ENCODE measurements around the gene DET1. TPM values are rescaled to one million over a fixed set of nuclear protein-coding genes. Genes with fewer than 3 reads are reported as not detected.
"Not testable (repeated sequence)": the region's sequence is repeated elsewhere in the genome, so short reads cannot be mapped to it uniquely, and the experiment has no call there.

DET1 gene
- total RNA-seq, 1 experiment from 2014 or later = 6.6 TPM

- Histone ChIP-seq H3K56ac (ENCODE audit: insufficient read length, low read depth, low read length) (no peak overlapping the region), H3K23me2 (ENCODE audit: insufficient read length, low read depth, low read length, poor library complexity, severe bottlenecking) (no peaks in the 10 kb centered on the region), H3K18ac (ENCODE audit: insufficient read length, low read depth, low read length) (no peak overlapping the region), H4K8ac (replicated peaks; ENCODE audit: insufficient read length, low read depth, low read length) (no peak overlapping the region), H4K5ac (ENCODE audit: insufficient read length, low read depth, low read length) (no peak overlapping the region), H4K91ac (ENCODE audit: insufficient read length, low read depth, low read length) (no peak overlapping the region), H2BK120ac (ENCODE audit: low read depth, low read length, poor library complexity, severe bottlenecking) (no peak overlapping the region), H2BK12ac (ENCODE audit: insufficient read length, low read depth, low read length) (no peak overlapping the region), H3K4ac (ENCODE audit: low read depth, low read length) (no peak overlapping the region), H3K4me1 (ENCODE audit: insufficient read depth, low read length) (no peaks in the 10 kb centered on the region), H2BK5ac (ENCODE audit: insufficient read length, low read length) (no peak overlapping the region), H2AK5ac (ENCODE audit: insufficient read length, low read length) (no peak overlapping the region), H3K79me2 (ENCODE audit: insufficient read depth, low read length) (0 out of 2 replicates have a peak, but pooled peaks cover 2% of the 10 kb centered on the region), H2BK20ac (ENCODE audit: low read depth, low read length, poor library complexity, severe bottlenecking) (no peak overlapping the region), H4K20me1 (ENCODE audit: control insufficient read depth, insufficient read depth, insufficient read length) (no peaks in the 10 kb centered on the region), H3T11ph (ENCODE audit: low read length) (no peak overlapping the region), H3K27ac (ENCODE audit: insufficient read length, low read depth, low read length) (no peak overlapping the region), H3K27me3 (ENCODE audit: insufficient read depth, low read length) (no peaks in the 10 kb centered on the region), H2BK15ac (ENCODE audit: low read depth, low read length) (no peak overlapping the region), H3K9me3 (ENCODE audit: control insufficient read depth, low read depth, low read length) (no peaks in the 10 kb centered on the region), H2AFZ (ENCODE audit: low read length) (no peak overlapping the region), H3K4me2 (ENCODE audit: insufficient read depth, insufficient read length, low read length) (no peak overlapping the region), H3K9ac (ENCODE audit: extremely low read depth, insufficient read length, low read length) (no peak overlapping the region), H3K79me1 (ENCODE audit: insufficient read depth, low read depth, low read length, poor library complexity, severe bottlenecking) (no peaks in the 10 kb centered on the region), H3K23ac (ENCODE audit: insufficient read length, low read depth, low read length) (no peak overlapping the region), H3K14ac (ENCODE audit: insufficient read depth, low read length) (no peak overlapping the region)
- DNase-seq = no peak
- Mint-ChIP-seq H3K4me3 (no peak overlapping the region), H3K36me3 (ENCODE audit: insufficient read depth in 1 of 3, low read depth in 3 of 3) (peaks cover 19 to 56% (median 43%) of the 10 kb centered on the region in 3 experiments), H3K27me3 (ENCODE audit: low read depth) (no peaks in the 10 kb centered on the region), H3K4me1 (no peaks in the 10 kb centered on the region), H3K27ac (no peak overlapping the region), H3K9me3 (peaks cover 6 to 7% of the 10 kb centered on the region in 2 experiments; a peak in 3 of 5 replicates)
- TF ChIP-seq CTCF (conservative IDR thresholded peaks at IDR 0.05) = no peak
Measured at GRCh38 chr15:88525418-88525817, 21.1 kb downstream of the DET1 start.

DNA sequence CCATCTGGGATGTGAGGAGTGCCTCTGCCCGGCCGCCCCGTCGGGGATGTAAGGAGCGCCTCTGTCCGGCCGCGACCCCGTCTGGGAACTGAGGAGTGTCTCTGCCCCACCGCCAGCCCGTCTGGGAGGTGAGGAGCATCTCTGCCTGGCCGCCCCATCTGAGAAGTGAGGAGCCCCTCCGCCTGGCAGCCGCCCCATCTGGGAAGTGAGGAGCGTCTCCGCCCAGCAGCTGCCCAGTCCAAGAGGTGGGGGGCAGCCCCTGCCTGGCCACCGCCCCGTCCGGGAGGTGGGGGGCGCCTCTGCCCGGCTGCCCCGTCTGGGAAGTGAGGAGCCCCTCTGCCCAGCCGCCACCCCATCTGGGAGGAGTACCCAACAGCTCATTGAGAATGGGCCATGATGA lies 22.4 kb downstream of the DET1 start:
- not testable (repeated sequence) for H3K9me3 Mint-ChIP-seq; H3K4me1 ChIP-seq (ENCODE audit: insufficient read depth, low read length); H3K56ac ChIP-seq (ENCODE audit: insufficient read length, low read depth, low read length); H3K27ac Mint-ChIP-seq; H3K9ac ChIP-seq (ENCODE audit: extremely low read depth, insufficient read length, low read length); H3K79me1 ChIP-seq (ENCODE audit: insufficient read depth, low read depth, low read length, poor library complexity, severe bottlenecking); H3K27me3 Mint-ChIP-seq (ENCODE audit: low read depth); H2AFZ ChIP-seq (ENCODE audit: low read length); H2BK20ac ChIP-seq (ENCODE audit: low read depth, low read length, poor library complexity, severe bottlenecking); H3K18ac ChIP-seq (ENCODE audit: insufficient read length, low read depth, low read length); H2BK15ac ChIP-seq (ENCODE audit: low read depth, low read length); H3K27me3 ChIP-seq (ENCODE audit: insufficient read depth, low read length); H2AK5ac ChIP-seq (ENCODE audit: insufficient read length, low read length); H3K14ac ChIP-seq (ENCODE audit: insufficient read depth, low read length); H2BK5ac ChIP-seq (ENCODE audit: insufficient read length, low read length); H3T11ph ChIP-seq (ENCODE audit: low read length); H3K9me3 ChIP-seq (ENCODE audit: control insufficient read depth, low read depth, low read length); H3K79me2 ChIP-seq (ENCODE audit: insufficient read depth, low read length); H4K20me1 ChIP-seq (ENCODE audit: control insufficient read depth, insufficient read depth, insufficient read length); H3K4me1 Mint-ChIP-seq; H3K4ac ChIP-seq (ENCODE audit: low read depth, low read length); H2BK120ac ChIP-seq (ENCODE audit: low read depth, low read length, poor library complexity, severe bottlenecking); DNase-seq; H4K5ac ChIP-seq (ENCODE audit: insufficient read length, low read depth, low read length); H3K23ac ChIP-seq (ENCODE audit: insufficient read length, low read depth, low read length); H3K4me2 ChIP-seq (ENCODE audit: insufficient read depth, insufficient read length, low read length); H3K23me2 ChIP-seq (ENCODE audit: insufficient read length, low read depth, low read length, poor library complexity, severe bottlenecking); H4K8ac ChIP-seq (replicated peaks; ENCODE audit: insufficient read length, low read depth, low read length); H3K4me3 Mint-ChIP-seq; H4K91ac ChIP-seq (ENCODE audit: insufficient read length, low read depth, low read length); H3K27ac ChIP-seq (ENCODE audit: insufficient read length, low read depth, low read length); H2BK12ac ChIP-seq (ENCODE audit: insufficient read length, low read depth, low read length)
- H3K36me3 Mint-ChIP-seq (ENCODE audit: insufficient read depth in 1 of 3, low read depth in 3 of 3) = peaks cover 19 to 49% (median 36%) of the 10 kb centered on the region in 3 experiments
- no CpG with 5 or more reads among the region's 23 CpGs for WGBS (ENCODE audit: extremely low coverage, insufficient read length, low lambda C conversion rate)

All from H9 (cell line).